Karpas-422 (cell line): ENCODE data around the gene KCNMB2. TPM values are rescaled to one million over a fixed set of nuclear protein-coding genes. Genes with fewer than 3 reads are reported as not detected.

Experiments
- DNase-seq: peaks from one replicate; pipeline ENCODE4 v3.0.0-alpha.2; 2015
- H2AFZ ChIP-seq: fragments of 200-600 bp; sonication (generic); 2 replicates; pipeline ENCODE4 v1.6.1; 2014; ENCODE audit warnings: antibody characterized with exemption, low read length, mixed read lengths
- H3K27ac ChIP-seq: fragments of 200-600 bp; sonication (generic); 2 replicates; pipeline ENCODE4 v1.5.1; 2014; ENCODE audit warnings: mild to moderate bottlenecking, low read length, moderate library complexity
- H3K27me3 ChIP-seq: fragments of 200-600 bp; sonication (generic); 2 replicates; pipeline ENCODE4 v1.6.1; 2014; ENCODE audit warnings: low read length, mixed read lengths
- H3K36me3 ChIP-seq: fragments of 200-600 bp; sonication (generic); 2 replicates; pipeline ENCODE4 v1.6.1; 2014; ENCODE audit warnings: low read length, mixed read lengths; ENCODE audit not compliant: insufficient read depth
- H3K4me1 ChIP-seq: fragments of 200-600 bp; sonication (generic); 2 replicates; pipeline ENCODE4 v1.6.1; 2014; ENCODE audit warnings: mild to moderate bottlenecking, low read length, mixed read lengths
- H3K4me2 ChIP-seq: fragments of 200-600 bp; sonication (generic); 2 replicates; pipeline ENCODE4 v1.6.1; 2014; ENCODE audit warnings: low read length, low read depth, mild to moderate bottlenecking; ENCODE audit not compliant: poor library complexity, severe bottlenecking
- H3K4me3 ChIP-seq: fragments of 200-600 bp; sonication (generic); 2 replicates; pipeline ENCODE4 v1.5.1; 2014; ENCODE audit warnings: mild to moderate bottlenecking, antibody characterized with exemption, low read length, mixed read lengths
- H3K79me2 ChIP-seq: fragments of 200-600 bp; sonication (generic); 2 replicates; pipeline ENCODE4 v1.6.1; 2014; ENCODE audit warnings: mild to moderate bottlenecking, low read length, mixed read lengths
- H3K9ac ChIP-seq: fragments of 200-600 bp; sonication (generic); 2 replicates; pipeline ENCODE4 v1.6.0; 2014; ENCODE audit warnings: low read length
- H3K9me2 ChIP-seq: fragments of 200-600 bp; sonication (generic), shearing (Covaris generic); replicated peaks from 2 replicates; pipeline ENCODE4 v1.6.0; 2014; ENCODE audit warnings: mild to moderate bottlenecking, low read length, moderate library complexity; ENCODE audit not compliant: insufficient read depth
- H3K9me3 ChIP-seq: fragments of 300-700, 200-600 bp; sonication (generic); 2 replicates; pipeline ENCODE4 v1.6.1; 2014; ENCODE audit warnings: low read length, mixed read lengths
- H4K20me1 ChIP-seq: fragments of 200-600 bp; sonication (generic); 2 replicates; pipeline ENCODE4 v1.6.1; 2014; ENCODE audit warnings: mild to moderate bottlenecking, antibody characterized with exemption, low read length, low read depth; ENCODE audit not compliant: insufficient read depth
- total RNA-seq: library from RNA; depleted of rRNA; stranded (reverse); fragments of >200 nt; shearing (Covaris generic); gene quantifications from 2 replicates; pipeline ENCODE4 v1.2.3, GENCODE V29; 2014; ENCODE audit warnings: low replicate concordance

KCNMB2 gene
- total RNA-seq, 1 experiment from 2014 or later: not detected

GRCh38 chr3:178837512-178837911, 301.3 kb downstream of the KCNMB2 start:
- H3K9me3 ChIP-seq: no peaks in the 10 kb centered on the region
- no peaks in the 10 kb centered on the region for H4K20me1 ChIP-seq
- H3K9ac ChIP-seq: no peak overlapping the region
- no peaks in the 10 kb centered on the region for H3K27me3 ChIP-seq
- H3K4me3 ChIP-seq: no peak overlapping the region
- H3K79me2 ChIP-seq: no peaks in the 10 kb centered on the region
- no peak for DNase-seq
- no peaks in the 10 kb centered on the region for H3K36me3 ChIP-seq
- no peaks in the 10 kb centered on the region for H3K4me1 ChIP-seq
- no peak overlapping the region for H3K4me2 ChIP-seq
- H2AFZ ChIP-seq: no peak overlapping the region
- no peak overlapping the region for H3K27ac ChIP-seq
- H3K9me2 ChIP-seq: no peaks in the 10 kb centered on the region

- Histone ChIP-seq H3K27me3 (0 out of 2 replicates have a peak, but pooled peaks cover 3% of the 10 kb centered on the region), H4K20me1 (no peaks in the 10 kb centered on the region), H3K79me2 (no peaks in the 10 kb centered on the region), H3K9me3 (no peaks in the 10 kb centered on the region), H3K36me3 (no peaks in the 10 kb centered on the region), H2AFZ (no peak overlapping the region), H3K4me1 (no peaks in the 10 kb centered on the region), H3K9me2 (no peaks in the 10 kb centered on the region), H3K4me3 (no peak overlapping the region), H3K4me2 (no peak overlapping the region), H3K9ac (no peak overlapping the region), H3K27ac (no peak overlapping the region)
- no peak for DNase-seq
These were observed 304.4 kb downstream of the KCNMB2 start for GRCh38 chr3:178840586-178840985.

DNA sequence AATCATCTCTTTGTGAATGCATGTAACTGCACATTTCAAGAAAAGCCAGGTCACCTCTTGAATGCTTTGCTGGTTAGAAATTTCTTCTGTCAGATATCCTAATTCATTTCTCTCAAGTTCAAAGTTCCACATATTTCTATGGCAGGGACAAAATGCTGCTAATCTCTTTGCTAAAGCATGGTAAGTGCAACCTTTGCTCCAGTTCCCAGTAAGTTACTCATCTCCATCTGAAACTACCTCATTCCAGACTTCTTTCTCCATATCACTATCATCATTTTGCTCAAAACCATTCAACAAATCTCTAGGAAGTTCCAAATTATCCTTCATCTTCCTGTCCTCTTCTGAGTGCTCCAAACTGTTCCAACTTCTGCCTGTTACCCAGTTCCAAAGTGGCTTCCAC, 304.8 kb downstream of the KCNMB2 start:
- Histone ChIP-seq H3K9me3 (no peaks in the 10 kb centered on the region), H2AFZ (no peak overlapping the region), H4K20me1 (no peaks in the 10 kb centered on the region), H3K9me2 (no peaks in the 10 kb centered on the region), H3K79me2 (no peaks in the 10 kb centered on the region), H3K4me3 (no peak overlapping the region), H3K9ac (no peak overlapping the region), H3K4me1 (no peaks in the 10 kb centered on the region), H3K27me3 (0 out of 2 replicates have a peak, but pooled peaks cover 3% of the 10 kb centered on the region), H3K4me2 (no peak overlapping the region), H3K36me3 (no peaks in the 10 kb centered on the region), H3K27ac (no peak overlapping the region)
- DNase-seq: no peak

DNA sequence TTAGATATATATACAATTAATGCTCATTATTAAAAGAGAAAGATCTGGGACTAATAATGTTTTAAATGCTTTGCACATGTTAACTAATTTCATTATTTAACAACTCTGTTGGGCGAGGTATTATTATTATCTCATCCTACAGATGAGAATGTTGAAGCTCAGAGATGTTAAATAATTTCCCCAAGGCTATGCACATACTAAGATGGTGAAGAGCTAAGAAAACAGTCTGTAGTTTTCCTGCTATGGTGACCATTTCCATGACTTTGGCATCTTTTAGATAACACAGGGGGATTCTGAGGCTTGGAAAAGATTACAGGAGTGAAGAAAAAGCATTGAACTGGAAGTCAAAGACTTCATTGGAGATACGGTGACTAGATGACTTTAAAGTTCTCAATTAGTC, 308.7 kb downstream of the KCNMB2 start:
- no peaks in the 10 kb centered on the region for H3K4me1 ChIP-seq
- H2AFZ ChIP-seq: no peak overlapping the region
- H3K27me3 ChIP-seq: 0 out of 2 replicates have a peak, but pooled peaks cover 3% of the 10 kb centered on the region
- H3K36me3 ChIP-seq: no peaks in the 10 kb centered on the region
- no peaks in the 10 kb centered on the region for H3K79me2 ChIP-seq
- no peak overlapping the region for H3K4me2 ChIP-seq
- no peak overlapping the region for H3K4me3 ChIP-seq
- no peaks in the 10 kb centered on the region for H3K9me3 ChIP-seq
- DNase-seq: no peak
- no peak overlapping the region for H3K27ac ChIP-seq
- H3K9me2 ChIP-seq: no peaks in the 10 kb centered on the region
- H3K9ac ChIP-seq: no peak overlapping the region
- H4K20me1 ChIP-seq: no peaks in the 10 kb centered on the region

GRCh38 chr3:178845420-178846118, 309.3 kb downstream of the KCNMB2 start:
- Histone ChIP-seq H3K4me1 (no peaks in the 10 kb centered on the region), H4K20me1 (no peaks in the 10 kb centered on the region), H3K27ac (no peak overlapping the region), H2AFZ (no peak overlapping the region), H3K4me2 (no peak overlapping the region), H3K4me3 (no peak overlapping the region), H3K27me3 (0 out of 2 replicates have a peak, but pooled peaks cover 3% of the 10 kb centered on the region), H3K9me3 (no peaks in the 10 kb centered on the region), H3K36me3 (no peaks in the 10 kb centered on the region), H3K79me2 (no peaks in the 10 kb centered on the region), H3K9me2 (no peaks in the 10 kb centered on the region), H3K9ac (no peak overlapping the region)
- no peak for DNase-seq

DNA sequence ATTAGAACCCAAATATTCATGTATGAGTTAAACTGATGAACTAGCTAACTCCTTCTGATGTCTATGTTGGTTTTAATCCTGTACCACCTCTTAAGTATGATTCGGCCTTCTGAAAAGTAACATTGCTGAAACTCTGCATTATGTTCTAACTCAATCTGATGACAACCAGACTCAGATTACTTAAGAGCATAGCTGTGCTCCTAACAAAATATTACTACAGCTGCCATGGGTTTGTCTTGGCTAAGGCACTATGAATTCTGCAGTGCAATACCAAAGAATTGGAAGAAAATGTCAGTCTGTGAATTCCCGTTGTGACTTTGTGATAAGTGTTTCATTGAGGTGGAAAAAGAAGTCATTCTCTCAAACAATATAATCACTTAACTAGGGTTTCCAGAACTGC, 311.0 kb downstream of the KCNMB2 start:
- H3K36me3 ChIP-seq: no peaks in the 10 kb centered on the region
- DNase-seq: no peak
- no peaks in the 10 kb centered on the region for H3K9me2 ChIP-seq
- H3K27ac ChIP-seq: no peak overlapping the region
- no peaks in the 10 kb centered on the region for H3K79me2 ChIP-seq
- H3K9ac ChIP-seq: no peak overlapping the region
- no peaks in the 10 kb centered on the region for H3K4me1 ChIP-seq
- H3K9me3 ChIP-seq: no peaks in the 10 kb centered on the region
- H3K4me3 ChIP-seq: no peak overlapping the region
- 0 out of 2 replicates have a peak, but pooled peaks cover 3% of the 10 kb centered on the region for H3K27me3 ChIP-seq
- no peak overlapping the region for H3K4me2 ChIP-seq
- no peak overlapping the region for H2AFZ ChIP-seq
- H4K20me1 ChIP-seq: no peaks in the 10 kb centered on the region

DNA sequence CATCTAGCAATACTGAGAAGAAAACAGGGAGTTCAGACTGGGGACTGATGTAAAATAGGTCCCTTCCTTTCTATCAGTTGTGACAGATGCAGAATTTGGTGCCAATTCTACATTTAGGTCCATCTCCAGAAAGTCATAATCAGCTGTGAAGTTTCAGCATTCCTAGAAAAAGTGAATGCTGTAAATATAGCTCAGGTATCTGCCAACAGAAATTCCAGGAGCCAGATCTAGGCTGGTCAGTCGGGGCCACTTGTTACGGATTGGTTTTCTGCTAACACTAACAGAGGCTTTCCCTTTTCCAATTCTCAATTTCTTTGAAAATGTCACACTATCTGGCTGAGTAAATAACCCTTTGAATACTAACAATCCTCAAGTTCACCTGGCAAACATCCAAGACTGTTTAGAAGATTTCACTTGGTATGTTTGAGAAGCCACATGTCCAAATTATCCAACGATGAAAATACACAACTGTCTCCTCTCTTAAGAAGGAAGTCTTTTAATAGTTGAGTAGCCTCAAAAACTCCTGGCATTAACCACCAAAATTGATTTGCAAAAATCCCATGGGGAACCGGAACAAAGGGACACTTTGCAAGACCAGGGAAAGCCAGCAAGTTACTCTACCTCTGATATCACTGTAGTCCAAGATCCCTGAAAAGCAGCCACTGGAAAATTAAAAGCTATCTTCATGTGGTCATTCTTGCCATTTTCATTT, 313.1 kb downstream of the KCNMB2 start:
- Histone ChIP-seq H3K4me2 (no peak overlapping the region), H3K27me3 (0 out of 2 replicates have a peak, but pooled peaks cover 3% of the 10 kb centered on the region), H2AFZ (no peak overlapping the region), H3K9me2 (no peaks in the 10 kb centered on the region), H3K27ac (no peak overlapping the region), H3K9me3 (no peaks in the 10 kb centered on the region), H3K9ac (no peak overlapping the region), H4K20me1 (no peaks in the 10 kb centered on the region), H3K36me3 (no peaks in the 10 kb centered on the region), H3K79me2 (no peaks in the 10 kb centered on the region), H3K4me1 (no peaks in the 10 kb centered on the region), H3K4me3 (no peak overlapping the region)
- no peak for DNase-seq

GRCh38 chr3:178850450-178851190, 314.4 kb downstream of the KCNMB2 start:
- Histone ChIP-seq H3K4me3 (no peak overlapping the region), H3K9ac (no peak overlapping the region)

More at GRCh38 chr3:178850450-178851190, 314.4 kb downstream of the KCNMB2 start:
- no peaks in the 10 kb centered on the region for H3K4me1 ChIP-seq
- H4K20me1 ChIP-seq: no peaks in the 10 kb centered on the region
- H3K4me2 ChIP-seq: no peak overlapping the region
- no peak overlapping the region for H3K27ac ChIP-seq
- H3K9me2 ChIP-seq: no peaks in the 10 kb centered on the region
- no peaks in the 10 kb centered on the region for H3K79me2 ChIP-seq
- no peaks in the 10 kb centered on the region for H3K36me3 ChIP-seq
- no peaks in the 10 kb centered on the region for H3K9me3 ChIP-seq
- DNase-seq: no peak
- no peaks in the 10 kb centered on the region for H3K27me3 ChIP-seq
- H2AFZ ChIP-seq: no peak overlapping the region
